Liver (tissue), 9 donors: ENCODE results near the gene ZNF467. TPM values are rescaled to one million over a fixed set of nuclear protein-coding genes. Genes with fewer than 3 reads are reported as not detected.

ENCODE experiments used
- DNase-seq: peaks from one replicate; pipeline ENCODE4 v3.0.0-alpha.2; 2017; ENCODE audit warnings: low spot score
- H3K27ac ChIP-seq, 2 donors: one replicate each; pipeline ENCODE4 v1.7.0; 2013; ENCODE audit warnings: inconsistent platforms in 2 of 2, low read length in 2 of 2, control low read depth in 1 of 2, low read depth in 1 of 2, mild to moderate bottlenecking in 1 of 2
- H3K27me3 ChIP-seq, 4 donors: one replicate each; pipeline versions ENCODE4 v1.6.1 to v1.7.0; 2013; ENCODE audit warnings: low read length in 3 of 4, inconsistent platforms in 1 of 4, mild to moderate bottlenecking in 1 of 4, moderate library complexity in 1 of 4; ENCODE audit not compliant: control insufficient read depth in 4 of 4, insufficient read depth in 4 of 4
- H3K36me3 ChIP-seq, 4 donors: one replicate each; pipeline versions ENCODE4 v1.6.1 to v1.7.0; 2013; ENCODE audit warnings: low read length in 3 of 4, mild to moderate bottlenecking in 3 of 4, low read depth in 1 of 4, moderate library complexity in 1 of 4; ENCODE audit not compliant: control insufficient read depth in 4 of 4, insufficient read depth in 3 of 4
- H3K4me1 ChIP-seq, 4 donors: one replicate each; pipeline versions ENCODE4 v1.6.1 to v1.7.0; 2013; ENCODE audit warnings: low read length in 3 of 4, mild to moderate bottlenecking in 3 of 4, moderate library complexity in 1 of 4; ENCODE audit not compliant: control insufficient read depth in 4 of 4, insufficient read depth in 4 of 4
- H3K4me3 ChIP-seq, 3 donors: one replicate each; pipeline versions ENCODE4 v1.6.1 to v1.7.0; 2013; ENCODE audit warnings: low read length in 3 of 3, control low read depth in 1 of 3, low read depth in 1 of 3, mild to moderate bottlenecking in 1 of 3
- H3K9ac ChIP-seq, 2 donors: one replicate each; pipeline ENCODE4 v1.7.0; 2013; ENCODE audit warnings: low read length in 2 of 2, mild to moderate bottlenecking in 2 of 2, moderate library complexity in 2 of 2, control low read depth in 1 of 2, low read depth in 1 of 2
- H3K9me3 ChIP-seq, 4 donors: one replicate each; pipeline versions ENCODE4 v1.6.1 to v1.7.0; 2013; ENCODE audit warnings: low read length in 3 of 4; ENCODE audit not compliant: control insufficient read depth in 4 of 4
- CTCF ChIP-seq: fragments of 150-350 bp; IDR thresholded peaks from 2 replicates; pipeline ENCODE4 v1.5.1; 2017; ENCODE audit warnings: improper control_type of control experiment, low read depth, low read length; ENCODE audit not compliant: missing input control
- EGR1 ChIP-seq, 2 donors: IDR thresholded peaks; 2 replicates each; pipeline ENCODE4 v1.6.1; 2016 to 2018; ENCODE audit warnings: antibody characterized with exemption in 2 of 2, low read depth in 2 of 2
- FOXA1 ChIP-seq: IDR thresholded peaks from 2 replicates; pipeline ENCODE4 v1.6.1; 2016; ENCODE audit warnings: antibody characterized with exemption
- FOXA2 ChIP-seq: IDR thresholded peaks from 2 replicates; pipeline ENCODE4 v1.6.1; 2016; ENCODE audit warnings: antibody characterized with exemption
- GABPA ChIP-seq, 2 donors: IDR thresholded peaks in 1 of 2; conservative IDR thresholded peaks in 1 of 2; 2 replicates each; pipeline ENCODE4 v1.6.1; 2016; ENCODE audit warnings: antibody characterized with exemption in 2 of 2, mild to moderate bottlenecking in 1 of 2, moderate library complexity in 1 of 2
- HNF4A ChIP-seq, 2 donors: conservative IDR thresholded peaks; 2 replicates each; pipeline ENCODE4 v1.6.1; 2016; ENCODE audit warnings: antibody characterized with exemption in 2 of 2, mild to moderate bottlenecking in 2 of 2
- HNF4G ChIP-seq: IDR thresholded peaks from 2 replicates; pipeline ENCODE4 v1.6.1; 2016; ENCODE audit warnings: antibody characterized with exemption
- MAX ChIP-seq: IDR thresholded peaks from 2 replicates; pipeline ENCODE4 v1.6.1; 2016; ENCODE audit warnings: antibody characterized with exemption
- NR2F2 ChIP-seq: IDR thresholded peaks from 2 replicates; pipeline ENCODE4 v1.6.1; 2016; ENCODE audit warnings: antibody characterized with exemption
- RAD21 ChIP-seq, 2 donors: IDR thresholded peaks; 2 replicates each; pipeline ENCODE4 v1.6.1; 2016; ENCODE audit warnings: antibody characterized with exemption in 2 of 2, mild to moderate bottlenecking in 2 of 2
- RXRA ChIP-seq, 2 donors: IDR thresholded peaks; 2 replicates each; pipeline ENCODE4 v1.6.1; 2017 to 2018; ENCODE audit warnings: antibody characterized with exemption in 2 of 2, mild to moderate bottlenecking in 1 of 2
- SP1 ChIP-seq: IDR thresholded peaks from 2 replicates; pipeline ENCODE4 v1.6.1; 2018; ENCODE audit warnings: antibody characterized with exemption, mild to moderate bottlenecking
- YY1 ChIP-seq: IDR thresholded peaks from 2 replicates; pipeline ENCODE4 v1.6.1; 2016; ENCODE audit warnings: antibody characterized with exemption, mild to moderate bottlenecking
- ZBTB33 ChIP-seq: IDR thresholded peaks from 2 replicates; pipeline ENCODE4 v1.6.1; 2016; ENCODE audit warnings: antibody characterized with exemption
- WGBS: extraction: QIAGEN DNeasy Blood & Tissue Kit; methylation state at CpG from one replicate; pipeline ENCODE4 v1.1.7; 2013; 5-methylcytosine and 5-hydroxymethylcytosine counted together
- polyA plus RNA-seq, 2 donors: library from polyadenylated mRNA; stranded (reverse) in 1 of 2; unstranded in 1 of 2; fragments of 200-250 nt in 1 of 2; fragments of >200 nt in 1 of 2; fragmentation: Nextera tagmentation in 1 of 2; extraction: Ambion mirVana in 1 of 2; gene quantifications; one replicate each; pipeline versions ENCODE4 v1.2.1 to v1.2.3, GENCODE V29; 2013 to 2015
- total RNA-seq, 2 donors: library from RNA; depleted of rRNA; stranded (reverse); fragments of >200 nt; gene quantifications; one replicate each; pipeline ENCODE4 v1.2.3, GENCODE V29; 2014
- TF ChIP-seq, protein P1 (sequence below): IDR thresholded peaks from 2 replicates; pipeline ENCODE4 v1.6.1; 2016; ENCODE audit warnings: antibody characterized with exemption, mild to moderate bottlenecking
- TF ChIP-seq, protein P2 (sequence below): IDR thresholded peaks from 2 replicates; pipeline ENCODE4 v1.6.1; 2016; ENCODE audit warnings: antibody characterized with exemption
- donor health status: healthy.
- donor health status: healthy.
- donor health status: healthy.
- donor health status: healthy.
- donor health status: healthy.

Gene ZNF467
- total and polyA plus RNA-seq, 4 donors, result 2.8 to 4.0 (median 3.7) TPM

DNA sequence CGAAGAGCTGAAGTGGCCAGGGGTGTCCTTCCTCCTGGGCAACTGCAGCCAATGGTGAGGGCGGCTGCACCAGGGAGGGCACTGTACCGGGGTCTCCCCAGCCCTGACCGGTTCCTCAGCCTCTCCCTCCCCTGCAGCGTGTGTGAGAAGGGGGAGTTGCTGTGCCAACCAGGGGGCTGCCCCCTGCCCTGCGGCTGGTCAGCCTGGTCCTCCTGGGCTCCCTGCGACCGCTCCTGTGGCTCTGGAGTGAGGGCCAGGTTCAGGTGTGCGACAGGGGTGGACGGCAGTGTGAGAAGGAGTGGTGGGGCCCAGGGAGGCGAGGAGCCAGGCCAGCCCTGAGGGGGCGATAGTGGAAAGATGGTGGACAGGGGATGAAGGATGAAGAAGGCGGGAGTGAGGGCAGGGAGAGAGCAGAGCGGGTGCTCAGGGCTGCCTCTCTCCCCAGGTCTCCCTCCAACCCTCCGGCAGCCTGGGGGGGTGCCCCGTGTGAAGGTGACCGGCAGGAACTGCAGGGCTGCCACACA, 30.2 kb upstream of the ZNF467 start (continued):
- TF ChIP-seq, protein P1, sequence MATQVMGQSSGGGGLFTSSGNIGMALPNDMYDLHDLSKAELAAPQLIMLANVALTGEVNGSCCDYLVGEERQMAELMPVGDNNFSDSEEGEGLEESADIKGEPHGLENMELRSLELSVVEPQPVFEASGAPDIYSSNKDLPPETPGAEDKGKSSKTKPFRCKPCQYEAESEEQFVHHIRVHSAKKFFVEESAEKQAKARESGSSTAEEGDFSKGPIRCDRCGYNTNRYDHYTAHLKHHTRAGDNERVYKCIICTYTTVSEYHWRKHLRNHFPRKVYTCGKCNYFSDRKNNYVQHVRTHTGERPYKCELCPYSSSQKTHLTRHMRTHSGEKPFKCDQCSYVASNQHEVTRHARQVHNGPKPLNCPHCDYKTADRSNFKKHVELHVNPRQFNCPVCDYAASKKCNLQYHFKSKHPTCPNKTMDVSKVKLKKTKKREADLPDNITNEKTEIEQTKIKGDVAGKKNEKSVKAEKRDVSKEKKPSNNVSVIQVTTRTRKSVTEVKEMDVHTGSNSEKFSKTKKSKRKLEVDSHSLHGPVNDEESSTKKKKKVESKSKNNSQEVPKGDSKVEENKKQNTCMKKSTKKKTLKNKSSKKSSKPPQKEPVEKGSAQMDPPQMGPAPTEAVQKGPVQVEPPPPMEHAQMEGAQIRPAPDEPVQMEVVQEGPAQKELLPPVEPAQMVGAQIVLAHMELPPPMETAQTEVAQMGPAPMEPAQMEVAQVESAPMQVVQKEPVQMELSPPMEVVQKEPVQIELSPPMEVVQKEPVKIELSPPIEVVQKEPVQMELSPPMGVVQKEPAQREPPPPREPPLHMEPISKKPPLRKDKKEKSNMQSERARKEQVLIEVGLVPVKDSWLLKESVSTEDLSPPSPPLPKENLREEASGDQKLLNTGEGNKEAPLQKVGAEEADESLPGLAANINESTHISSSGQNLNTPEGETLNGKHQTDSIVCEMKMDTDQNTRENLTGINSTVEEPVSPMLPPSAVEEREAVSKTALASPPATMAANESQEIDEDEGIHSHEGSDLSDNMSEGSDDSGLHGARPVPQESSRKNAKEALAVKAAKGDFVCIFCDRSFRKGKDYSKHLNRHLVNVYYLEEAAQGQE, result no peak

GRCh38 chr7:149802966-149803365, 29.6 kb upstream of the ZNF467 start:
- Histone ChIP-seq H3K9me3 (no peaks in the 10 kb centered on the region), H3K9ac (no peak overlapping the region), H3K27ac (no peak overlapping the region), H3K27me3 (no peaks in the 10 kb centered on the region), H3K4me1 (no peaks in the 10 kb centered on the region), H3K4me3 (no peak overlapping the region), H3K36me3 (no peaks in the 10 kb centered on the region)
- WGBS, result 95% methylated on average over 12 of the region's 12 CpGs
- no peak for DNase-seq
- no peak for TF ChIP-seq FOXA1
- no peak for TF ChIP-seq MAX
- TF ChIP-seq EGR1 (IDR thresholded peaks at IDR 0.05; ENCODE audit: low read depth in 2 of 2), result no peak
- no peak for TF ChIP-seq YY1
- TF ChIP-seq SP1, result no peak
- TF ChIP-seq HNF4A (conservative IDR thresholded peaks at IDR 0.05), result no peak
- TF ChIP-seq RXRA (IDR thresholded peaks at IDR 0.05), result no peak
- TF ChIP-seq GABPA (IDR thresholded peaks at IDR 0.05 in 1 of 2, conservative IDR thresholded peaks at IDR 0.05 in 1 of 2), result no peak
- TF ChIP-seq RAD21 (IDR thresholded peaks at IDR 0.05), result no peak
- no peak for TF ChIP-seq ZBTB33
- no peak for TF ChIP-seq HNF4G
- TF ChIP-seq CTCF, result no peak

GRCh38 chr7:149801816-149802215, 28.4 kb upstream of the ZNF467 start:
- Histone ChIP-seq H3K9ac (no peak overlapping the region), H3K4me1 (no peaks in the 10 kb centered on the region), H3K36me3 (no peaks in the 10 kb centered on the region), H3K4me3 (no peak overlapping the region), H3K27me3 (no peaks in the 10 kb centered on the region), H3K27ac (no peak overlapping the region), H3K9me3 (no peaks in the 10 kb centered on the region)
- WGBS, result 94% methylated on average over 16 of the region's 16 CpGs
- no peak for DNase-seq
- TF ChIP-seq MAX (no peak), RXRA (IDR thresholded peaks at IDR 0.05) (no peak), SP1 (no peak), GABPA (IDR thresholded peaks at IDR 0.05 in 1 of 2, conservative IDR thresholded peaks at IDR 0.05 in 1 of 2) (no peak), NR2F2 (no peak), FOXA2 (no peak)
- TF ChIP-seq, protein P2, sequence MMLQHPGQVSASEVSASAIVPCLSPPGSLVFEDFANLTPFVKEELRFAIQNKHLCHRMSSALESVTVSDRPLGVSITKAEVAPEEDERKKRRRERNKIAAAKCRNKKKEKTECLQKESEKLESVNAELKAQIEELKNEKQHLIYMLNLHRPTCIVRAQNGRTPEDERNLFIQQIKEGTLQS, result no peak
